Epithelial cell of esophagus (primary cell): ENCODE results near the gene NHLH1.
A peak's percentile ranks its signal among the peaks of the same experiment; 100 is the strongest.

Source experiments
- DNase-seq: peaks from one replicate; pipeline ENCODE4 v3.0.0; 2010; ENCODE audit warnings: low read depth
- H3K4me3 ChIP-seq: 2 replicates; pipeline ENCODE4 v1.5.1; 2011; ENCODE audit warnings: mild to moderate bottlenecking, low read length, control low read depth
- TF ChIP-seq, protein P1 (sequence below): IDR thresholded peaks from 2 replicates; pipeline ENCODE4 v1.5.1; 2011; ENCODE audit warnings: low read depth, mild to moderate bottlenecking, low read length, control low read depth, inconsistent platforms; ENCODE audit not compliant: insufficient read depth; ENCODE audit errors: missing control alignments

The NHLH1 gene

DNA sequence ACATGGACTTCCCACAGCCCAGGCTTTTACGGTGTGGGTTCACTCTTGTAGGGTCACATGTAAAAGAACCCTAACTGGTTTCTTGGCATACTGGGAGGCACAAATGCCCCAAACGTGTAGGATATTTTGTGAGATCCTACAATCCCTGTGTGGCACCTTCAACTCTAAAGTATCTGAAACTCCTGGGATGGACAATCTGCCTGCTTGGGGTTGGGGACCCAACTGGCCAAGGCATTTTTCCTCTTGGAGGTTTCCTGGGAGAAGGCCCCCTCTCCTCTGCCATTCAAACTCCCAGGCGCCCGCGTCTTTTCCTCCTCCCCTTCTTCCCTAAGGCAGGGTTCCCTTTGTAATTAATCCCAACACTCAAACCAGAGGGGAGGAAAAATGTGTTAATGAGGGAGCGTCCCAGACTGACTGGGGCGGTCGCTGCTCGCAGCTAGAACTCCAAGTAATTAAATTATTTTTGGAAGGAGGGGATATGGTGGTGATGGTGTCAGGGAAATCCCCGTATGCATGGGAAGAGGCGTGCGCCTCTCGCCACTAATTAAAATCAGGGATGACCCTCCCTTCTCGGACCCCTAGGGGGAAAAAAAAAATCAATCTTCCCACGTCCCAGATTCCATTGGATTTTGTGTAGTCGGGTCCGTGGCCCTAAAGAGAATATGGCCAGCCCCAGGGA lies 32.8 kb downstream of the NHLH1 start:
- DNase-seq, result no peak
- TF ChIP-seq, protein P1, sequence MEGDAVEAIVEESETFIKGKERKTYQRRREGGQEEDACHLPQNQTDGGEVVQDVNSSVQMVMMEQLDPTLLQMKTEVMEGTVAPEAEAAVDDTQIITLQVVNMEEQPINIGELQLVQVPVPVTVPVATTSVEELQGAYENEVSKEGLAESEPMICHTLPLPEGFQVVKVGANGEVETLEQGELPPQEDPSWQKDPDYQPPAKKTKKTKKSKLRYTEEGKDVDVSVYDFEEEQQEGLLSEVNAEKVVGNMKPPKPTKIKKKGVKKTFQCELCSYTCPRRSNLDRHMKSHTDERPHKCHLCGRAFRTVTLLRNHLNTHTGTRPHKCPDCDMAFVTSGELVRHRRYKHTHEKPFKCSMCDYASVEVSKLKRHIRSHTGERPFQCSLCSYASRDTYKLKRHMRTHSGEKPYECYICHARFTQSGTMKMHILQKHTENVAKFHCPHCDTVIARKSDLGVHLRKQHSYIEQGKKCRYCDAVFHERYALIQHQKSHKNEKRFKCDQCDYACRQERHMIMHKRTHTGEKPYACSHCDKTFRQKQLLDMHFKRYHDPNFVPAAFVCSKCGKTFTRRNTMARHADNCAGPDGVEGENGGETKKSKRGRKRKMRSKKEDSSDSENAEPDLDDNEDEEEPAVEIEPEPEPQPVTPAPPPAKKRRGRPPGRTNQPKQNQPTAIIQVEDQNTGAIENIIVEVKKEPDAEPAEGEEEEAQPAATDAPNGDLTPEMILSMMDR, result no peak
- peak overlapping the region; percentile 77 for H3K4me3 ChIP-seq

DNA sequence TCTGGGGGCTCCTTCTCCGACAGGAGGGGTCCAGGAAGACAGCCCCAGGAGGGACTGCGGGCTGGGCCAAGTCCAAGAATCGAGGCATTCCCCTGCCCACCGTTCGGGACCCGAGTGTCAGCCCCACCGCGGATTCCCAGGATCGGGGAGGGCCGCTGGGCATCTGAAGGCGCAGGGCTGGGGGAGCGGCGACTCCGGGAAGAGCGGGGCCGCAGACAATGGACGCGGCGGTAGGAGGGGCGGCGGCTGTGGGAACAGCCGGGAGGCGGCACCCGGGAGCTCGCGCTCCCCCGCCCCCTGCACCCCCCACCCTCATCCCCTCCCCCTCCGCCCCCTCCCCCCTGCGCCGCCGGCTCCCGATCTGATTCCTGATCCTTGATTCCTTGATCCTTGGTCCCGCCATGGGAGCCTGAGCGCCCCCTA lies 33.4 kb downstream of the NHLH1 start, which contains the start of gene VANGL2:
VANGL2 (plus strand) TSS at position 342 of the 423 bp plus-strand sequence. CDS start 15,274 bp downstream, outside the sequence.
- TF ChIP-seq, protein P1, result no peak
- peak within 1 kb of the TSS; percentile 77 for H3K4me3 ChIP-seq
- peak; percentile 73 for DNase-seq

DNA sequence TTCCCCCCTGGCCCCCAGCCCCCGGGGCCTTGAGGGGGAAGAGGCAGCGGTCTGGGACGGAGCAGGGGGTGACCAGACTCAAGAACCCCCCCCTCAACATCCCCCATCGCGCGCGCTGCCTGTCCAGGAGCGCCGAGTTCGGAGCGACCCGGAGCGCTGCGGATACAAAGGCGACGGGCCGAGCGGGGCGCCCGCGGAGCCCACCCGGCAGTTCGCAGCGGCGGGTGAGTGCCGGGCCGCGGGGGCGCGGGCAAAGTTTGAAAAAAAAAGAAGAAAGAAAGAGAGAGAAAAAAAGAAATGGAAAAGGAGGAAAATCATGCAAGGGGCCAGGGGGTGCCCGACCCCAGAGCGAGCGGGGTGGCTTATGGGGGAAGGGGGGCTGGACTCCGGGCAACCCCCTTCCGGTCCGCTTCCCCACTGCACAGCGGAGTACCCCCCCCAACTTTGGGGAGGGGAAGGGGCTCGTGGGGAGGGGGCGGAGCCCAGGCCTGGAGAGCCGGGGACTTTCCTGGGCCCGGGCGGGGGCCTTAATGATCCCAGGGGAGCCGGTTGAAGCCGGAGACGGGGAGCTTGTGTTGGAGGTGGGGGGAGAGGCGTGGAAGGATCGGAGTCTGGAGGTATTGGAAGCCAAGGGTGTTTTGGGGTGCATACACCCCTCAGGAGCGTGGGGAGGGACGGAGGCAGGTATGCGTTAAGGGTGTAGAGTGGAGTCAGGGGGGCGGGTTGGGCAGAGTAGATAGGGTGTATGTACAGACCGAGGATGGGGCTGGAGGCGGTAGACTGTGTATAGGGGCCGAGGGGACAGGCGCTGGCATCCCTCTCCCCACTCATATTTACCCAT lies 34.0 kb downstream of the NHLH1 start:
- TF ChIP-seq, protein P1, result no peak
- H3K4me3 ChIP-seq, result peak overlapping the region; percentile 77
- DNase-seq, result no peak

DNA sequence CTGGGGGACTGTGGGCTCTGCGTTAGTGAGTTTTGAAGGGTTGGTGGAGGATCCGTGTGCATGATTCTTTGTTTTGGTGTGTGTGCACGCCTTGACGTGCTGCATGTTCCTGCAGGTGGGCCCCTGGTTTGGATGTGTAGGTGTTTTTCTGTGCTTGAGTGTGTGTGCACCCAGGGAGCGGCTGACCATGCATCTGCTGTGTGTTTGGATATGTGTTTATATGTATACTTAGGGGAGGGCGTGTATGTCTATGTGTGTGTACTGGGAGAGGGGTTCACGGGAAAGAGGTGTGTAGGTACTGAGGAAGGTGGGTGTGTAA lies 34.6 kb downstream of the NHLH1 start:
- DNase-seq, result no peak
- peak overlapping the region; percentile 77 for H3K4me3 ChIP-seq
- TF ChIP-seq, protein P1, result no peak

DNA sequence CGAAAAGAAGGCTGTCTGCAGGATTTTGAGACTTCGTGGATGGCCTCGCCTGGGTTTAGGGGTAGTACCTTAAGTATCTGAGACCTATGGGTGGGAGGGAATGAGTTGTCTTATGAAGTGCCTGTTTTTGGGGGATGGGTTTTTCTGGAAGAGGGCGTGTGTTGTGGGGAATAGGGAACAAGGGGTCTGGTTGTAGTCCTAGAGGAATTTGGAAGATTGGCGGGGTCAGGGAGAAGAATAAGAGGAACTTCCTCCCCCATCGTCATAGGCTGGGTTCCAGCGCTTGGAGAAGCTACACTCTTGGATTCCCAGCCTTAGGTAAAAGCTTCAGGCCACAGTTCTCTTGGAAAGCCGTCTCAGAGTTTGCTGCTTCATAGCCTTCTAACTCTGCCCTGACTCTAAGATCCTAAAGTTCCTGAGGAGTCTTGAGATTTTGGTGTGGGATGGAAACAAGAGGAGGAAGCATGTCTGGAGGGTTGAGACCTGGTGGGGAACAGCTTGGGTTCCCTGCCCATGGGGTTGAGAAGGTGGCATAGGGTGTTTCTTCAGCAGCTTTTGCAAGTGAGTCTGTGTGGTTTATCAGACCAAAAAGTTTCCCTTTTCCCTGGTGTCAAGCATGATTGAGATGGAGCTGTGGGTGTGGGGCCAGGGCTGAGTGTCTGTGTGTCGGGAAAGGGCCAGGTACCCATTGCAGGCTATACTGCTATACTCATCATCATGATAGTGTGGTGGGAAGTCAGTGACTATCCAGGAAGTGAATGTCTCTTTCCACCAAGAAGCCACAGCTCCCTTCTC lies 35.3 kb downstream of the NHLH1 start:
- TF ChIP-seq, protein P1, result no peak
- H3K4me3 ChIP-seq, result peak overlapping the region; percentile 77
- no peak for DNase-seq

DNA sequence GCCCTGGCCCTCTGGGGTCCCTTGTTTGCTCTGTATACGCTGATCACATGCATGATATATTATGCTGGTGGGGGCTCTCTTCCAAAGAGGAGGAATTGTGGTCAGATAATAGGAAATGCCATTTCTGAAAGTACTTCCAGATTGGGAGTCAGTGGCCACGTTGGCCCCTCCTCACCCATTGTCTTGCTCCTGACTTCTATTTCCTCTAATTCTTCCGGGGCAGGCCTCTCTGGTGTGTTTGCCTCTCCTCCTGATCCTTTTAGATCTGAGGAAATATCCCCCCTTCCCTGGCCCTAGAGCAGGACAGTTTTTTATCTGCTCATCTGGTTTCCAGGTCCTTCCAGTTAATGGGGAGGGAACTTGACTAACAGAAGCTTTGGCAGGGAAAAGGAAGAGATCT lies 36.4 kb downstream of the NHLH1 start:
- no peak overlapping the region for H3K4me3 ChIP-seq
- TF ChIP-seq, protein P1, result no peak
- no peak for DNase-seq
